COLO668 (cell line): ENCODE data around the gene CIBAR2.

Experiments used
- DNase-seq: peaks from one replicate; lab custom pipeline; 2025; ENCODE audit not compliant: unreplicated experiment; lab: John Stamatoyannopoulos, UW

The CIBAR2 gene

DNA sequence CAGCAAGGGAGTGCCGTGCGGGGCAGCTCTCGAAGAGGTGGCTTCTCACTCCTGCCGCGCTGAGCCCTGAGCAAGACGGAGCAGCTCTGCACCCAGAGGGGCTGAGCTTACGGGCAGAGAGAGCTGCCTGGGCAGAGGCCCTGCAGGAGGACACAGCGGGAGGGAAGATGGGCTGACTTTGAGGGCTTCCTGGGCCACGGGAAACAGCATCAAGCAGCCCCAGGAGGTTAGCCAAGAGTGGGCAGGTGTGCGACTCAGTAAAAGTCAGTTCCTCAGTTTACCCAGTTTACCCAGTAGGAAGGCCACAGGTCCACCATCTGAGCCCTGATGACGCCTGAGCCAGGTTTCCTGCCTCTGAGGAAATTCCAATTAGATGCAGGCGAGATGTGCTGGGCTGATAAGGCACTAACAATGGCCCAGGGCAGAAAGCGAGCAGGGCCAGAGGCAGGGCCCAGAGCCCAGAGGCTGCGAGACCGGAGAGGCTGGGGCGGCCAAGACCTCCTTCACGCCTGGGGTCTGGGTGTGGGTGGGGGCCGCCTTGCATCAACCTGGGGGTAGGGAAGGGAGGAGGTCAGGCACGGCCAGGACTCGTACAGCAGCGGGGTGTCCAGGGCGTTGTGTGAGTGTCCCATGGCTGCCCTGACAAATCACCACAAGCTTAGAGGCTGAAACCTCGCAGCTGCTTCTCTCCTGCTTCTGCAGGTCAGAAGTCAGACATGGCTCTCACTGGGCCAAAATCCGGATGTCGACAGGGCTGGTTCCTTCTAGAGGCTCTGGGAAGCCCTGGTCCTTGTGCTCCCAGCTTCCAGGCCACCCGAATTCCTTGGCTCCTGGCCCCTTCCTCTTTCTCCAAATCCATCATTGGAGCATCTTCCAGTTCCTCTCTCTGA lies 32.0 kb upstream of the CIBAR2 start:
- no peak for DNase-seq

DNA sequence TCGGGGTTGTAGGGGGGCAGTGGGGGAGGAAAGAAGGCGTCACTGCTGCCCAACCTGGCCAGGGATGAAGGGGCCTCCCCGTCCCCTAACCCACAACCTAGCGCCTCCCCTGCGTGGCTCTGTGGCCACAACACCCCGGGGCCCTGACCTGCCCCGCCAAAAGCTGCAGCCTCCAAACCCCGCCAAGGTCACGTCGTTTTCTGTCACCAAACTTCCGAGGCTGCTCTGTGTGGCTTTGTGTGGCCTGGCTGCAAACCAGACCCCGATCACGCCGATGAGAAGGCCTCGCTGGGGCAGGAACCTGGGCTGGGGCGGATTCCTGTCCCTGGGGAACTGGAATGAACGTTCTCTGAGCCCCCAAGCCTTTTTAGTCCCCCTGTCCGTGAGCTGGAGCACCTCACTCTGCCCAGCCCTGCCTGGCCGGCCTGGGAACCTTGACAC lies 30.5 kb upstream of the CIBAR2 start:
- no peak for DNase-seq

DNA sequence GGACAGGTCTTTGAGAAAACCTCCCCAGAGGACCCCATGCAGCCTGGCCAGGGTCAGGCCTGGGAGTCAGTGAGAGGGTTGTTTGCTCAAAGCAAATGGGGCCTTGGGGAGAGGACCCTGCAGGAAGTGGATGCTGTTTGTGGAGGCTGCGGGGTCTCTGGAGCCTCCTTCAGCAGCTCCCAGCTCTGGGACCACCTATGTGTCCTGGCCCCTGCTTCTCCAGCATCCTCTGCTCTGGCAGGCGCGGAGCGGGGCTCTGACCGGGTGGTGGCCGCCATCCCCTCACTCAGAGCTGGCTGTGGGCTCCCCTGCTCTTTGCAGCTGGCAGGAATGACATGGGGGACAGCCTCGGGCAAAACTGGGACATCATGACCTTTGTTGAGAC lies 29.8 kb upstream of the CIBAR2 start:
- no peak for DNase-seq

- DNase-seq, result no peak
These were observed 29.3 kb upstream of the CIBAR2 start for GRCh38 chr16:85141491-85142128.

DNA sequence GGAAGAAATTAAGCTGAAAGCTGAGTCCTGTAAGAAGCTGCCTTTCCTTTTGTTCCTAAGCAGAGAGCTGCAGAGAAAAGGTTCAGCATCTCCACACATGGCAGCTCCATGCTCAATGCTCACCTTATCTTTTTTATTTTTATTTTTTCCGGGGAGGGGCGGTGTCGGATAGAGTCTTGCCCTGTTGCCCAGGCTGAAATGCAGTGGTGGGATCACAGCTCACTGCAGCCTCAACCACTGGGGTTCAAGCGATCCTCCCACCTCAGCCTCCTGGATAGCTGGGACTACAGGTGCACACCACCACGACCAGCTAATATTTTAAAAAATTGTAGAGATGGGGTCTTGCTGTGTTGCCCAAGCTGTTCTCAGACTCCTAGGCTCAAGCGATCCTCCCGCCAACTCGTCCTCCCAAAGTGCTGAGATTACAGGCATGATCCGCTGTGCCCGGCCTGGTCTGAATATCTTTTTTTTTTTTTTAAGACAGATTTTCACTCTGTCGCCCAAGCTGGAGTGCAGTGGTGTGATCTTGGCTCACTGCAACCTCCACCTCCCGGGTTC lies 28.3 kb upstream of the CIBAR2 start:
- no peak for DNase-seq

DNA sequence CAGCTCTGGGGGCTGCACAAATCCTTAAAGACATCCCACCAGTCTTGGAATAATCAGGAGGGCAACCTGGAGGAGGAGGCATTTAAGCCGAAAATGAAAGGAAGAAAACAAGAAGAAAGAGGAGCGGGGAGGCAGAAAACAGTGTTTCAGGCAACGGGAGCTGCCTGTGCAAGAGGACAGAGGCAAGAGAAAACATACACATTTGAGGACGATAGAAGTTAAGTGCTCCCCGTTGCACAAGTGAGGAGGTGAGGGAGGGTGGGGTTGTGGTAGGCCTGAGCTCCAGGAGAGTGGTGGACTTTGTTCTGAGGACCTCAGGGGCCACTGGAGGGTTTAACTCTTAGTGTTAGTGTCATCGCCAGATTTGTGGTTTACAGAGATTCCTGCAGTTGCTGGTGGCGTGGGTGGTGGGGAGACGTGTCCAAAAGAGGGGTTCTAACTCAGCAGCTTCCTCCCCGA lies 27.6 kb upstream of the CIBAR2 start:
- no peak for DNase-seq

DNA sequence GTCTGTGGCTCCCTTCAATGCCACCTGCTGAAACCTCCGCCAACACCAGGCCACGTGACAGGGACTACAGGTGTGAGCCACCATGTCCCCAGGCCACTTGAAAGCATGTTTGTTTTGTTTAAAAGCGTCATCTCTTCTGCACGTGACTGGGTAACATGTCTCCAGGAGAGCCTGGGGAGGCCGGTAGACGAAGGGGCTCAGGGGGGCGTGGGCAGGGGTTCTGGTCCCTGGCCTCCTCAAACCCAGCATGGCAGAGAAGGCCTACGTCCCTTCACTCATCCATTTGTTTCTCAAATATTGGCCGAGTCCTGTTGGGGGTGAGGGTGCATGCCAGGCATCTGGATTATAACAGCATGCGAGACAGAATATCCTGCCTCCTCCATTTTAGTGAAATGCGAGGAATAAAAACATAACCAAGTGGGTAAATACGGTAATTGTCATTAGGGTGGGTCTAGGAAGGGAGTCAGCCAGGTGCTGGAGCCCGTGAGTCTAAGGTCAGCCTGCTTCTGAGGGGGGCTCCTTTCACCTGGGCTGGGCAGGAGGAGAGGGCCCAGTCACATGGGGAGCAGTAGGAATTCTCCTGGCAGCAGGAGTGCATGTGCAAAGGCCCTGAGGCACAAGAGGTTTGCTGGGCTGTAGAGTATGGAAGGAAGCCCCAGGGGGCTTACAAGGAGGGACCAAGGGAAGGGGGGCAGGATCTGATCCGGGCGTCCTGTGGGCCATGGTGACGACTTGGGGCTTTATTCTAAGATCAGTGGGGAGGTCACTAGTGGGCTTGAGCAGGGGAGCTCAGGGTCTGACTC lies 26.8 kb upstream of the CIBAR2 start:
- DNase-seq, result peak; percentile 85

GRCh38 chr16:85138073-85138824 lies 26.0 kb upstream of the CIBAR2 start:
- no peak for DNase-seq

GRCh38 chr16:85137323-85138072 lies 25.2 kb upstream of the CIBAR2 start:
- peak; percentile 60 for DNase-seq

DNA sequence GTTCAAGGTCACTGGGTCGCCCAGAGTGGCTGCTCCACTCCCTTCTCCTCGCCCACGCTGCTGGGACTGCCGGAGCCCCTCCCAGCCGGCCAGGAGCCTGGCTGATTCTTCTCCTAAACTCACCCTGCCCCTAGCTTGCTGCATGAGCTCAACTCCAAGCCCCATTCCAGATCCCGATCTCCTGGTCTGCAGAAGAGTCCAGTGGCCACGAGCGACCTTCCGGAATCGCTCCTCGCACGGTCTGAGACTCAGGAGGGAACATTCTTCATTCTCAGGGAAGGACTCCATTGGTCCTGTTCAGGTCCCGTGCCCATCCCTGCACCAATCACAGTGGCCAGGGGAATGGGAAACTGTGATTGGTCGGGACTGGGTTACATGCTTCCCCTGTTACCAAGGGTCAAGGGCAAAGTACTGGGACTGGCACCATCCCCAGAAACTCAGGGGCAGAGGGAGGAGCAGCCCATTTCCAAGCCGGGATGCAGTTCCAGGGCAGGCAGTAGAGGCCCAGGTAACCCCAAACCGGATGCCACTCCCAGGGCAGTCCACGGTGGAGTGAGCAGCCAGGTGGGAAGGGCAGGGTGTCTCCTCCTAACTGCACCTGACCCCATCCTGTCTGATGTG lies 24.5 kb upstream of the CIBAR2 start:
- DNase-seq, result peak; percentile 60

DNA sequence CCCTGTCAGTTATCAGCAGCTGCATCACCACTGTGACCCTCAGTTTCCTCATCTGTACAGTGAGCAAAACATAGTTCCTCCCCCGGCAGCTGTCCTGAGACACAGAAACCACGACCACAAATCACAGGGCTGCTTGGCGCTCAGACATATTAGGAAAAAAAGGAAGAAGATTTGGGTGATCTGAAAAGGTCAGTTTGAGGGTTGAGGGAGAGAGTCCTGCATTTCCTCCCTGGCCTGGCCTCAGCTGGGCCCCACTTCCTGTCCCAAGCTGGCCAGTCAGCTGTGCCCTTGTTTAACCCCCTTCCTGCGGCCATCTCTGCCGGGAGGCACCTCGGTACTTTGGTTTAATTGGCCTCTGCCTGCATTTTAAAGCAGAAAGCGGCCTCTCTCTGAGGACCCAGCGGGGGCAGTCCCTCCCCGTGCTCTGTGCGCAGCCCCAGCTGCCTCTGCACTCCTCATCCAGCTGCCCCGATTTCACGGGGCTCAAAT lies 24.0 kb upstream of the CIBAR2 start:
- no peak for DNase-seq

DNA sequence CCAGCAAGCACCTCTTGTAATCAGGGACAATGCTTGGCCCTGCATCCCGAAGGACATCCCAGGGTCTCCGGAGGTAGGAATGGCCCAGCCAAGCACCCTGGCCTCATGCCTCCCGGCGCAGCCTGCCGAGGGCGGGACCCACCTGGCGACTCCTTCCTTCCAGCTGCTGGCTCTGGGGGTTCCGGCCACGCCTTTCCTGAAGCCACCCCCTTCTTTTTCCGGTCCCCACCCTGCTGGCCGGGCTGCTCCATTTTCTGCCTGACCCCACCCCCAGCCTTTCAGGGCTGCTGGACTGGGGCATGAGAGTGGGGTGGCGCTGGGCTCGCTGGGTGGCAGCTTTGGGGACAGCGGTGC lies 22.5 kb upstream of the CIBAR2 start:
- no peak for DNase-seq

DNA sequence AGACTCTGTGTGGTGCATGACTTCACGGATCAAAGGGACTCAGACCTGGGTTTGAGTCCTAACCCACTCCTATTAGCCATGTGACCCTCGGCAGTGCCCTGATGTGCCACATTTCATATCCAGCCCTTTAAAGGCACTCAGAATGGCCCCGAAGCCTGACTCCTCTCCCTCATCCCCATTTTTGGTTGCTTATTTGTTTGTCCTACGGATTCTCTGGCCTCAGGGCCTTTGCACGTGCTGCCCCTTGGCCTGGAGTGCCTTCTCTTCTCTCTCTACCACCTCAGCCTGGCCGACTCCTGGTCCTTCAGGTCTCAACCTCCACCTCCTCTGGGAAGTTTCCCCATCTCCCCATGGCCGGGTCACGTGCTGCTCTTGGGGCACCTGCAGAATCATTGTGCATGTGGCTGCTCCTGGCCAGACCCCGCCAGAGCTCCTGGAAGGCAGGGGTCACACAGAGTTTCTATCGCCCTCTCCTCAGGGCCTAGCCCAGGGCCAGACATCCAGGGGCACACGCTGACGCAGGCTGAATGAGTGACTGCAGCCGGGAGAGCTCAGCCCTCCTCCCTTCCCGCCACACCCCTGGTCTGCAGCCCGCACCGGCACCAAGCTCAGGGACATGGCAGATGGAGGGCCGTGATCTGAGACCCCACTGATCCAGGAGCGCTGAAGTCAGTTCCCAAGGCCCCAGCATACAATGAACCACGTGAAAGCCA lies 22.0 kb upstream of the CIBAR2 start:
- no peak for DNase-seq

GRCh38 chr16:85133290-85133599 lies 21.0 kb upstream of the CIBAR2 start:
- DNase-seq, result no peak

- no peak for DNase-seq
These were observed 20.4 kb upstream of the CIBAR2 start for GRCh38 chr16:85132456-85133289.

DNA sequence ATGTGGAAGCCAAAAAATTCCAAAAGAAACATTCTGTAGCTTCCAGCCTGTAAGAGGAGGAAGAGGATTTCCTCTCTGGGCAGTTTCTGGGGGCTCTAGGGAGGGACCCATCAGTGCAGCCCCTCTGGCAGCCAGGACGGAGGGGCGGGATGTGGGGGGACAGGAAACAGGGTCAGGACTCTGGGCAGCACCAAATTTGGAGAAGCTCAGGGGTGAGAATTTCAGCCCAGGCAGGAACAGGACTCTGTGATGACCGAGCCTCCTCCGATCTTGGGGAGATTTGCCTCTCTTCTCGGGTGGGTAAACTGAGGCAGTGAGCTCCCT lies 18.4 kb upstream of the CIBAR2 start:
- DNase-seq, result no peak

- DNase-seq, result no peak
These were observed 17.8 kb upstream of the CIBAR2 start for GRCh38 chr16:85129876-85130704.
